GM10847 (cell line): ENCODE measurements around the gene SRP19.

ENCODE experiments used
- POLR2A ChIP-seq: IDR thresholded peaks from 2 replicates; pipeline ENCODE4 v1.6.1; 2011; ENCODE audit not compliant: insufficient read length; ENCODE audit errors: extremely low read depth

The SRP19 gene

DNA sequence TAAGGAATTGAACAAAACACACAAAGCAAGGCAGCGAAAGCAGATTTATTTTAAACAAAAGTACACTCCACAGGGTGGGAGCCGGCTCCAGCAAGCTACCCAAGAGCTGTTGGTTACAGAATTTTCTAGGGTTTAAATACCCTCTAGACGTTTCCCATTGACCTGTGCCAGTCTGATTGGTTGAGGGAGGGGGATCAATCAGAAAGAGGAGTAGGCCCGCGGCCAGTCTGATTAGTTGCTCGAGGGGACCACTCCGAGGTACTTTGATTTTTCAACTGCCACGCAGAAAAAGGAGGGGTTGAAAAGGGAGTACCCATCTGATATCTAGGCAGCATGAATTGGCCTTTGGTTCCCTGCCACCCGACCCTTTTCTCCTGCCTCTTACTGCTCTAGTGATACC lies 998 bp downstream of the SRP19 start:
- TF ChIP-seq POLR2A: no peak

DNA sequence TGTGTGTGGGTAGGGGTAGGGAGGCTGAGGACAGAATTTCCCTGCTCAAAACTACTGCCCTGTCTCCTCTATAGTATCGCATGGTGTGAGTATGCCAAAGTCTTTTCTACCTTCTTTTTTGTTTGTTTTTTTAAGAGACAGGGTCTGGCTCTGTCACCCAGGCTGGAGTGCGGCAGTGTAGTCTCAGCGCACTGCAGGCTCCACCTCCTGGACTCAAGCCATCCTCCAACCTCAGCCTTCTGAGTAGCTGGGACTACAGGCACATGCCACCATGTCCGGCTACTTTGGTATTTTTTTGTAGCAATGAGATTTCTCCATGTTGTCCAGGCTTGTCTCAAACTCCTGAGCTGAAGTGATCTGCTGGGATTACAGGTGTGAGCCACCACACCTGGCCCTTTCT lies 2.5 kb downstream of the SRP19 start:
- no peak for TF ChIP-seq POLR2A

DNA sequence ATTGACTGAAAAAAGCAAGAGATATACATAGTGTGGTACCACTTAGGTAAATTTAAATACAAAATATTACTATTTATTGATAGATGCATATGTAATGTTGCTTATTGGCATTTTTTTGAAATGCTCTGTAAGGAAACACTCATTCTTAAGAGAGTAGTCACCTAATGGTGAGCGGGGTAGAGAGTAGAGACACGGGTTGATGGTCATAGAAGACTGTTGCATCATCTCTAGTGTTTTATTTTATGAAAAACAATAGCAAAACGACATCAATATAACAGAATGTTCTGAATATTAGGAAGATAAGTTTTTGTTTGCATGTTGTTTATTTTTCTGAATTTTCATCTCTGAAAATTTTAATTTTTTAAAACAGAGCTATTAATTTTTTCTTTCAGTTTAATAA lies 4.0 kb downstream of the SRP19 start:
- no peak for TF ChIP-seq POLR2A

DNA sequence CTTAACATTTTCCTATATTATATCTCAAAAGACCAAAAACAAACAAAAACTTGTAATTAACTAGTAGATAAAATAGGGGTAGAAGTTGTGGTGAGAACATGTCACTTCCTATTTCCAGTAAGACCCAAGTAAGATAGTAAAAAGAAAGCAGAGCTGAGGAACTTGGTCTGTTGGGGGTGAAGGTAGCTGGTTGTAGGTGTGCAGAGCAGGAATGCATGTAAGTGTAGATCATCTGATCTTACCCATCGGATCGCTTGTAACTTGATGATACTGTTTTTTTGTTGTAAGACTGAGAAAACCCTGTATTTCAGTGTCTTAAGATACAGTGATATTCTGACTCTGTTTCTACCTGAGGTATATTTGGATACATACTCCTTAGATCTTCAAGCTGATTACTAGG lies 5.7 kb downstream of the SRP19 start:
- no peak for TF ChIP-seq POLR2A

DNA sequence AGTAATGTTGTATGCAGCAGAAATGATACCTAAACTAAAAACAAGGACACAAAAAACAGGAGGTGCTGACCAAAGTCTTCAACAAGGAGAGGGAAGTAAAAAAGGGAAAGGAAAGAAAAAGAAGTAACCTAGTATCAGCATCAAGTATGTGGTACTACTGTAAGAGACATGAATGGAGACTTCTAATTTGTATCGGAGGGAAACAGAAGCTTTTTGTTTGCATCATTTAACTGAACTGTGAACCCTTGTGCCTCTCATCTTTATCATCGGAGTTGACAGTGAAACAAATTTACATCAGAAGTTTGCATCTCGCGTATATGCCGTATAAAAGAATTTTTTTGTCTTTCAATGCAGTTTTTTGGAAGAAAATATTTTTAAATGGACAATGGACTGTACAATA lies 6.3 kb downstream of the SRP19 start:
- TF ChIP-seq POLR2A: no peak

DNA sequence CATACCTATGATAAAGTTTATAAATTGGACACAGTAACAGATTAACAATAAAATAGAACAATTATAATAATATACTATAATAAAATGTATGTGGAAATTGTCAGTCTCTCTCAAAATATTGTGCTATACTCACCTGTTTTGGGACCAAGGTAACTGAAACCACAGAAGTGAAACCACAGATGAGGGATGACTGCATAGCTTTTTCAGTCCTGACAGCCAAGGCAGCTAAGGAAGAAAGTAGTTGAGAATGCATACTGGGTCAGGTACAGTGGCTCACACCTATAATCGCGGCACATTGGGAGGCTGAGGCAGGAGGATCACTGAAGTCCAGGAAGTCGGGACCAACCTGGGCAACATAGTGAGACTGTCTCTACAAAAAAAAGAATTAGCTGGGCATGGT lies 8.9 kb downstream of the SRP19 start:
- TF ChIP-seq POLR2A: no peak

DNA sequence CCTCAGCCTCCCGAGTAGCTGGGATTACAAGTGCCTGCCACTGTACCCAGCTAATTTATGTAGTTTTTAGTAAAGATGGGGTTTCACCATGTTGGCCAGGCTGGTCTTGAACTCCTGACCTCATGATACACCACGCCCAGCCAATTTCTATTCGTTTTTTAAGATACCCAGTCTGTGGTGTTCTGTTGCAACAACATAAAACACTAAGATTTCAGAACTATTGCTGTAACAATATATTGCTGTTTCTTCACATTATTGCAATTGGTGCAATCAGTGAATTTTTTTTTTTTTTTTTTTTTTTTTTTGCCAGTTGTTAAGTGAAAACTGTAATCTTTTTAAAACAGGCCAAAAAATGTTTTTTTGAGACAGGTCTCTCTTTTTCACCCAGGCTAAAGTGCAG lies 9.9 kb downstream of the SRP19 start:
- no peak for TF ChIP-seq POLR2A

DNA sequence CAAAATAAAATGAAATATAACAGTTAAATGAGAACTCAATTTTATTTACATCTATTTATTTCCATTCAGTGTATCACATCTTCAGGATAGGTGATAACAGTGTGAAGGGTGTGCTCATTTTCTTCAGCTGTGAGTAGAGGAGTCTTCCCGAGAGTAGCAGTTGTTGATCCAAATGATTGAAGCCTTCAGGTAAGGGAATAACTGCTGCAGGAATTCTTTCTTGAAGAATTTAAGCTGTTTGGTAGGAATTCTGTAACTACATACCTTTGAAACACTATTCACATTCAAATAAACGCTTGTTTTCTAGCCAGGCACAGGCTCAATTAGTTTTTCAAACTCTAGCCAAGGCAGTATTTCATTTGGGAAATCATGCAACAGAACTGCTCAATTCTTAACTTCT lies 15.3 kb downstream of the SRP19 start:
- no peak for TF ChIP-seq POLR2A

DNA sequence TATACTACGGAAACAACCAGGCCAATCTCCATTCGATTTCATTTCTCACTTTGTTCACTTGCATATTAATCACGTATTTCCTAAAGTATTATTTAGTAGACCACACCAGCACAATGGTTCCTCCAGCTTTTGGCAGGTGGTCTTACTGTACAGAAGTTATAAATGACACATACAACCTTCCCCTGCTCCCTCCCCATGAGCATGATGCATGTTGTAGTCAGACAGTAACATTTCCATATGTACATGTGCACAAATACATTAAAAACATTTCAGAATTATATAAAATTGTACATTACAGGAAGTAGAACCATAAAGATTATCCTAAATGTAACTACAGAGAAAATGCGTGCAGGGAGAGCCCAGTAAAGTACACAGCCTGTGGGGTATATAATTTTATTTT lies 17.0 kb downstream of the SRP19 start:
- no peak for TF ChIP-seq POLR2A

DNA sequence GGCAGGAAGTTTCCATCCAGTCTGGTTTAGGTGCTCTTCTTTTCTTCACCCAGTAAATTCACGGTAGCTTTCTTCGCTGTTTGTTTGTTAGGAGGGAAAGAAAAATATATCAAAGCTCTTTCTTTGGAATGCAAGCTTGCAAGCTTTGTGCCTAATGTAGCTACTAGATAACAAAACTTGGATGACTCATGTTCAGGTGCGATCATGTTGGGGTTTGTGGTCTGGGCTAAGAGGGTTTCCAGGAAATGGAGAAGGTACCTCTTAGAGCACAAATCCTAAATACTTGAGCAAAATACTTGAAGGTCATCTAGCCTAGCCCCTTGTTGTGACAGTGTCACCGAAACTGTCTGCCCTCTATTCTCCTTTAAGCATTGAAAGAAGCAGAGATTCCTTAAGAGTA lies 17.7 kb downstream of the SRP19 start:
- TF ChIP-seq POLR2A: no peak

DNA sequence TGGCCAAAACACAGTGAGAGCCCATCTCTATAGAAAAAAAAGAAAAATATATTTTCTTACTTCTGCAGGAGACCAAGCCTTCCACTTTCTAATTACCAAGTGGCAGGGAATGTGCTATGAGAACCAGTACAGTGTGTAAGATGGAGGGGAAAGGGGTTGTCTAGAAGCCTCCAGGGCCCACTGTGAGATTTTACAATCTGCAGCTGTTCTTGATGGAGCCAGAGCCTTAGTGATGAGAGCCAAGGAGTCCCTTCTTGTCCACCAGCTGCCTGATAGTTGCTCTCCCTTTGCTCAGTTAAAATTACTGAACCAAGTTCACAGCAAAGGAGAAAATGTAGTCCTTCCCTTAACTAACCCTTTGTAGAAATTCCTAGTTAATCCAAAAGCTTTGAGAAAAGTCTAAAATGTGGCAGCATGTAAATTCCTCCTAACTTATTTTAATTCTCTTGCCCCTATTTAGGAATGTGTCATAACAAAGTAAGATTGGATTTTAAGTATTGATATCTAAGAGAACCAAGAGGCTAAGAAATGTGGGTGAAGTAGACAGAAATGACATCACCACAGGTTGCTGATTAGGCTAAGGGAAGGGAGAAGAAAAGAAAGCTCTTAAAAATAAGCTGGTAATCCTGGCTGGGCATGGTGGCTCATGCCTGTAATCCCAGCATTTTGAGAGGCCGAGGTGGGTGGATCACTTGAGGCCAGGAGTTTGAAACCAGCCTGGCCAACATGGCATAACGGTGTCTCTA lies 19.3 kb downstream of the SRP19 start:
- no peak for TF ChIP-seq POLR2A

DNA sequence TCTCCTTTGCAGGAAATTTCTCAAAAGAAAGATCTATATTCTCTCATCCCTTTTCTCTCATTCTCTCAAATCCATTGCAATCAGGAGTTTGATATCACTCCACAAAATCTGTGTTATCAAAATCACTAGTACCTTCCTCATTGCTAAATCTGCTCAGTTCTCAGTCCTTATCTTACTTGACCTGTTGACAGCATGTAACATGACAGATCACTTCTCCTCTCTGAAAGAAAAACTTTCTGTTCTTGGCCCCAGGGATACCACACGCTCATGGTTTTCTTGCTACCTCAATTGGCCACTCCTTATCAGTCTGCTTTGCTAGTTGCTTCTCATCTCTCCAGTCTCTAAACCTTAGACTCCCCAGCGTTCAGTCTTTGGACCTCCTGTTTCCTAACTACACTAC lies 22.1 kb downstream of the SRP19 start:
- no peak for TF ChIP-seq POLR2A

DNA sequence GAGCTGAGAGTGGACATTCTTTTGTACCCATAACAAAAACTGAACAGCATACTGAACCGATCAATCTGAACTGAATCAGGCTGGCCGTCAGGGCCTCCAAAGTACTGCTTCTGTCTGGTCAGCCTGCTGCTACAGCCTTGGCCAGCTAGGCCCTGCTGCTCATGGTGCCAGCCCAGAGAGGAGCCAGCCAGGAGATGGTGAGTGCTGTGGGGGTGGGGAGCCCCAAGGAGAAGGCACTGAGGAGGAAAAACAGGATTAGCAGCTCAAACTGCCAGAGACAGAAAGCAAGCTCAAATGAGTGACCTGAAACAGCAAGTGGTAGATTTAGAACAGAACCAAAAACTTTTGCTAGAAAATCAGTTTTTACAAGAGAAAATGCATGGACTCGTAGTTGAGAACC lies 23.9 kb downstream of the SRP19 start:
- no peak for TF ChIP-seq POLR2A

DNA sequence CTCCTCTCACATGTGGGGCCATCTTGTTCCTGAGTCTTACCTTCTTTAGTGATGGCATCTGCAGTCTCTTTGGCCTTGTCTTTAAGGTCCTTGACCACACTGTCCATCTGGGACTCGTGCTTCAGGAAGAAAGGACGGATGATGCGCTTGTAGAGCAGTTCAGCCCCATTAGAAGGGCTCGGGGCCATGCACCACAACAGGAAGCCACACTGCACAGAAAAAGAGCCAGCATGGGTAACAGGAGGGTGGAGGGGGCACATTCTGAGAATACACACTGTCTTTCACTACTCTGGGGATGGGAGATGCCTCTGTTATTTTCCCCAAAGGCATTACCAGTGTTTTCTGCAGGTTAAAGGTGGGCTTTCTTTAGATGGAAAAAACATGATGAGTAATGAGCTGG lies 25.9 kb downstream of the SRP19 start:
- no peak for TF ChIP-seq POLR2A

DNA sequence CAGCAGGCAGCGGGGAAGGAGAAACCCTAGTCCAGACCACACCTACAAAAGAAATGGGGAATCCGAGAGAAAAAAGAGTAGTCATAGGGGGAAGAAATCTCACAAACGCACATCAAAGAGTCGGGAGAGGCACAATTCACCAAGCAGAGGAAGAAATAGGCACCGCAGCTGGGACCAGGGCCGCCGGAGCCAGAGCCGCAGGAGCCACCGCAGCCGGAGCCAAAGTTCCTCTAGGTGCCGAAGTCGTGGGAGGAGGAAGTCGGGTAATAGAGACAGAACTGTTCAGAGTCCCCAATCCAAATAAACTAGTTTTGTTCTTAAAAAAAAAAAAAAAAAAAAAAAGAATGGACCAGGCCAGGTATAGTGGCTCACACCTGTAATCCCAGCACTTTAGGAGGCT lies 31.7 kb downstream of the SRP19 start:
- no peak for TF ChIP-seq POLR2A

DNA sequence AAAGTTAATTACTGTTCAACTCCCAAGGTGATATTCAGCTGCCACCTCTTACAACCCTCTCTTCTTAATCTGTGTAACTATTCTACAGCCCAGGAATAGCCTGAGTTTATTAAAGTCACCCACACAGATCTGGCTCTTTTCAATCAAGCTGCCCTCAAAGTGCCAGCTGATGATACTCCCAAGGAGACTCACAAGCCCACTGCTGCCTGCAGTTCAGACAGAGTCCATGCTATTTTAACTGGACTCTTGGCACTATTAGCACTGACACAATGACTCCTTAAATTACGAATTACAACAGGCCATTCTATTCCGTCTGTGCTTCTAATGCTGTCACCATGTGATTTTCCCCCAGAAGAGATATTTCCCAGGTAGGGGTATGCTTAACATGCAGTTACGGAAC lies 34.6 kb downstream of the SRP19 start:
- TF ChIP-seq POLR2A: no peak

DNA sequence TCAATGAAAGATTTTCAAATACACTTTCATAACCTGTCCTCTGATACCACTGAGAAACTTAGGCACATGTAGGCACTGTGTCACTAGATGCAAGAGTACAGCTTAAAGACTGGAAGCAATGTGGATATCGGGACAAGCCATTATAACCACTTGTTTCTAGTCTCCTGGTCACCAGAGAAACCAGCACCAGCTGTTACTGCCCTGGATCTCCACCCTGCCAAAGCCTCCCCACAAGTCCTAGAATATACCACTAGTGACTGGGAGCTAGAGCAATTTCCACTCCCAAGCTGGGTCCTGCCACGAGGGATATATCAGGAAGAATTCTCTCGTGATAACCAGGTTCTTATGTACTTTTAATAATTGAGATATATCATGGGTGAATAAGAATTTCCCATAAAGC lies 41.5 kb downstream of the SRP19 start:
- TF ChIP-seq POLR2A: no peak
